ENCODE data around the gene JAG2.
A peak's percentile ranks its signal among the peaks of the same experiment; 100 is the strongest.

JAG2 gene

GRCh38 chr14:105168979-105169507 is 467 bp upstream of the JAG2 start:
- no peaks in the 10 kb centered on the region for H3K9me3 Mint-ChIP-seq
- H3K36me3 Mint-ChIP-seq (ENCODE audit: low read depth): no peaks in the 10 kb centered on the region
- H3K27ac Mint-ChIP-seq: no peak overlapping the region
- TF ChIP-seq CTCF (IDR thresholded peaks at IDR 0.05; ENCODE audit: unreplicated experiment in 3 of 3): peak; percentile 37 to 58 (median 40)
- peaks cover 25% of the 10 kb centered on the region for H3K4me1 Mint-ChIP-seq
- peak overlapping the region; percentile 61 to 67 (median 66) for H3K4me3 Mint-ChIP-seq
- peaks cover 27% of the 10 kb centered on the region for H3K27me3 Mint-ChIP-seq (ENCODE audit: low read depth)

DNA sequence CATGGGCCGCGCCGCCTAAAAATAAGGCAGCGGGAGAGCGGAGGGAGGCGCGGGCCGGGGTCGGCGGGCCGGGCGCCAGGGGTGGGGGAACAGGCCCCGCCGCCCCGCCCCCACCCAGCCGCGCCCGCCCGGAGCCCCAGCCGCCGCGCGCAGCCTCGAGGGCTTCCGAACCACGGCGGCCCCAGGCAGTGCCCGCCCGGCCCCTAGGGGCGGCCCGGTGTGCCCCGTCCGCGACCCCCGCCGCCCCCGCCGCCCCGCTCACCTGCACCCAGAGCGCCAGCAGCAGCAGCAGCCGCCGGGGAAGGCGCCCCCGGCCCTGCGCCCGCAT is 519 bp downstream of the JAG2 start:
- H3K36me3 Mint-ChIP-seq (ENCODE audit: low read depth): no peaks in the 10 kb centered on the region
- H3K27me3 Mint-ChIP-seq (ENCODE audit: low read depth): peaks cover 27% of the 10 kb centered on the region
- no peak for TF ChIP-seq CTCF (IDR thresholded peaks at IDR 0.05; ENCODE audit: unreplicated experiment in 3 of 3)
- H3K4me1 Mint-ChIP-seq: peaks cover 25% of the 10 kb centered on the region
- peak overlapping the region in 1 of 3 experiments; percentile 44 for H3K4me3 Mint-ChIP-seq
- H3K27ac Mint-ChIP-seq: no peak overlapping the region
- H3K9me3 Mint-ChIP-seq: no peaks in the 10 kb centered on the region

- H3K27ac Mint-ChIP-seq: no peak overlapping the region
- peak; percentile 11 to 21 (median 13) for TF ChIP-seq CTCF (IDR thresholded peaks at IDR 0.05; ENCODE audit: unreplicated experiment in 3 of 3)
- no peaks in the 10 kb centered on the region for H3K36me3 Mint-ChIP-seq (ENCODE audit: low read depth)
- H3K4me3 Mint-ChIP-seq: peak overlapping the region in 1 of 3 experiments; percentile 44
- peaks cover 27% of the 10 kb centered on the region for H3K27me3 Mint-ChIP-seq (ENCODE audit: low read depth)
- H3K9me3 Mint-ChIP-seq: no peaks in the 10 kb centered on the region
- H3K4me1 Mint-ChIP-seq: peaks cover 25% of the 10 kb centered on the region
Measured at GRCh38 chr14:105167303-105168092, 1.1 kb downstream of the JAG2 start.

DNA sequence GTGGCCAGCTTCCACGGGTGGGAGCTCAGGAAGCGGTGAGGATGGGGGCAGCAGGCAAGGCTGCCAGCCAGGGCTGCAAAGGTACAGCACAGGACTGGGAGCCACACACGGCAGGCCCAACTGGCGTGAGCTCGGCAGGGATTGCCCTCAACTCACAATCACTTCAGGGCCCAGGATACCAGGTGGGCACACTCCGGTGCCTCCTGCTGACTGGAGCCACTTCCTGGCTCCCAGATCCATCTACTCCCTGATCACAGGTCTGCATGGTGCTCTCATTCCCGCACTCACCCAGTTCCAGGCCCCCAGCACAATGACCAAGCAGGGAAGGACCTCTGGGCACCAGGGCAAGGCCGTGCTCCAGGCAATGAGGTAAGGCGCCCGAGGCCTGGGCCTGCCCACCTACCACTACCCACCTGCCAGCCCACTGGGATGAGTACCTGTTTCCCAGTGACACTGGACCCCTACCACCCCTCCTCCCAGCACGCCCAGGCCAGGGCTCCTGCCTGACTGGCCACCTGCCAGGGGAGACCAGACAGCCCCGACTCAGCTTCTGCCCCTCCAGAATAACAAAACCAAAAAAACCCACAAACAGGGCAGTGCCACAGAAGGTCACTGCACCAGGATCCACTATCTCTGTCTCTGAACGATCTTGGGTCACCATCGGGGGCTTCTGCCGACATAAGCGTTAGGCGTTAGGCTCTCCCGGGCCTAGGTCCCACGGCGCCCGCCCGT is 1.8 kb downstream of the JAG2 start:
- Mint-ChIP-seq H3K9me3 (no peaks in the 10 kb centered on the region), H3K4me1 (peaks cover 22% of the 10 kb centered on the region), H3K4me3 (peak overlapping the region; percentile 59 to 63 (median 63)), H3K27me3 (ENCODE audit: low read depth) (peaks cover 24% of the 10 kb centered on the region), H3K36me3 (ENCODE audit: low read depth) (no peaks in the 10 kb centered on the region), H3K27ac (no peak overlapping the region)
- no peak for TF ChIP-seq CTCF (IDR thresholded peaks at IDR 0.05; ENCODE audit: unreplicated experiment in 3 of 3)

DNA sequence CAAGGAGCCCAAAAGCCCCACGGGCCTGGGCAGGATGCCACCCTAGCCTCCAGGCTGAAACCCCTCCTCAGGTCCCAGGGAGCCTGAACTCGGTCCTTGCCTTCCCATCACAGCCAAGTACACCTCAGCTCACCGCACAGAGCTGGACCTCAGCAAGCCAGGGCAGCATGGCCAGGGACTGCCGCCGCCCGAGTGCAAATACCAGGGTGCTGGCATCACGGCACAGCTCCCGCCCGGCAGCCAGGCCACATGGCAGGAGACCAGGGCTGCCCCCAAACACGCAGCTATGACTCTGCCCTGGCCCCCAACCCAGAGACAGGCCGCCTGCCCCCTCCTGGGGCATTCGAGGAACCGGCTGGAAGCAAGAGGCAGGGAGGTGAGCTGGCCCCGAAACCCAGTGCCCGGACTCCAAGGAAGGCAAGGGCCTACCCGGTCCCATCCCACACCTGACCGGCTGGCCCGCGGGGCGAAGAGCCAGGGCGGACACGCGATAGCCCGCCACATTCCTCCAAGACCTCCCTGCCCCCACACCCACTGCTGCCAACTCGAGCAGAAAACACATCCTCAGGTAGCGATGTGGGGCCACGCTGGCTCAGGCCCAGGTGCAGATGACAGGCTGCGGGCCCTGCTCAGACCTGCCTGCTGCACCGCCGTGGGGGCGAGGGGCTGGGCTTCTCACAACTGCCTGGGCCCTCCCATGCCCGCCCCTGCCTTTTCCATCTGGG is 2.7 kb downstream of the JAG2 start:
- Mint-ChIP-seq H3K4me3 (peak overlapping the region; percentile 37 to 53 (median 38)), H3K4me1 (peaks cover 22% of the 10 kb centered on the region), H3K27ac (no peak overlapping the region), H3K36me3 (ENCODE audit: low read depth) (no peaks in the 10 kb centered on the region), H3K27me3 (ENCODE audit: low read depth) (peaks cover 23% of the 10 kb centered on the region), H3K9me3 (no peaks in the 10 kb centered on the region)
- TF ChIP-seq CTCF (IDR thresholded peaks at IDR 0.05; ENCODE audit: unreplicated experiment in 3 of 3): no peak

Data from nephron (organoid).